Pancreas (tissue), 10 donors: ENCODE data around the gene PRR19. TPM values are rescaled to one million over a fixed set of nuclear protein-coding genes. Genes with fewer than 3 reads are reported as not detected.
A peak's percentile ranks its signal among the peaks of the same experiment; 100 is the strongest.

Experiments
- ATAC-seq, 4 donors: fragments of 200-7000 bp; cut with Tn5 transposase; one replicate each; pipeline versions ENCODE4 v1.8.0 to v1.9.1; 2020; ENCODE audit warnings: mild to moderate bottlenecking in 4 of 4, moderate library complexity in 4 of 4
- DNase-seq, 6 donors: peaks; one replicate each; pipeline ENCODE4 v3.0.0-alpha.2; 2020
- FAIRE-seq: peaks from 2 replicates; lab custom pipeline; 2012; peaks lifted over from hg19 to GRCh38; lab: Jason Lieb, UNC
- H3K27ac ChIP-seq, 4 donors: fragments of 200-600 bp; sonication (generic); 1 replicate in 3 of 4; 2 replicates in 1 of 4; pipeline versions ENCODE4 v1.5.0 to v1.8.0; 2020
- H3K27me3 ChIP-seq, 4 donors: fragments of 200-600 bp; one replicate each; pipeline ENCODE4 v1.8.0; 2021
- H3K36me3 ChIP-seq, 3 donors: fragments of 200-600 bp; sonication (generic) in 1 of 3; one replicate each; pipeline versions ENCODE4 v1.5.0 to v1.8.0; 2020 to 2021
- H3K4me1 ChIP-seq, 3 donors: fragments of 200-600 bp; one replicate each; pipeline ENCODE4 v1.8.0; 2021
- H3K4me3 ChIP-seq, 4 donors: fragments of 200-600 bp; sonication (generic) in 2 of 4; one replicate each; pipeline versions ENCODE4 v1.5.0 to v1.8.0; 2020 to 2021
- H3K9me3 ChIP-seq, 4 donors: fragments of 200-600 bp; one replicate each; pipeline ENCODE4 v1.8.0; 2021
- CTCF ChIP-seq, 4 donors: fragments of 200-600 bp; sonication (generic) in 3 of 4; IDR thresholded peaks; one replicate each; pipeline versions ENCODE4 v1.5.0 to v1.8.0; 2021; ENCODE audit warnings: antibody characterized with exemption in 4 of 4
- WGBS, 2 donors: extraction: QIAGEN DNeasy Blood & Tissue Kit; methylation state at CpG; one replicate each; pipeline ENCODE4 v1.1.7; 2013; 5-methylcytosine and 5-hydroxymethylcytosine counted together
- intact Hi-C, 3 donors: fragments of 100-400 bp; cut with DNase I; formaldehyde crosslinking; loops; one replicate each; pipeline versions ENCODE4 v1.11.1 to v1.14.2; 2022
- polyA plus RNA-seq, 2 donors: library from polyadenylated mRNA; stranded (reverse); fragments of 200-250 nt; gene quantifications; one replicate each; pipeline ENCODE4 v1.2.3, GENCODE V29; 2013
- total RNA-seq, 6 donors: library from RNA; stranded (reverse); fragmentation: NEBNext Ultra II Directional in 4 of 6; extraction: Animal tissue kit (Norgen Biotek cat#: 25700) in 4 of 6; gene quantifications; one replicate each; pipeline versions ENCODE4 v1.2.1 to v1.2.4, GENCODE V29; 2021 to 2023
- donor health status: healthy with polysubstance abuse.
- donor health status: DM: no; HTN: no; CAD: no; lungs with moderate emphysema.
- donor health status: DM: no; HTN: no; CAD: no.
- donor health status: control.
- donor health status: control.
- donor health status: Bipolar disorder and iron deficiency.
- donor health status: DM: yes; HTN: yes; CAD: no.
- donor health status: DM: no; HTN: no; CAD: no.
- donor health status: DM: no; HTN: no; CAD: no.
- donor health status: DM: yes; HTN: yes; CAD: no.

The PRR19 gene
- total RNA-seq, result under 1 TPM; 0.12 to 0.69 (median 0.34) TPM
- under 1 TPM; 0.34 to 0.99 TPM for polyA plus RNA-seq

- WGBS, 2 donors, result 7% methylated on average over 21 of the region's 21 CpGs
- intact Hi-C loops, result no loop called here
- FAIRE-seq, result no peak
- TF ChIP-seq CTCF (IDR thresholded peaks at IDR 0.05), result no peak
- H3K27ac ChIP-seq, result peak within 1 kb of the TSS in 2 of 4 donors; percentile 35 to 56
- DNase-seq, result peak in 1 of 6 donors; percentile 53
- H3K4me3 ChIP-seq, result peak within 1 kb of the TSS; percentile 47 to 82 (median 56)
- no peaks in the 10 kb centered on the region for H3K36me3 ChIP-seq
- no peaks in the 10 kb centered on the region for H3K9me3 ChIP-seq
- peaks cover 0 to 6% (median 5%) of the 10 kb centered on the region in 3 donors for H3K4me1 ChIP-seq
- peak; percentile 7 to 47 (median 34) for ATAC-seq
- H3K27me3 ChIP-seq, result no peaks in the 10 kb centered on the region
Measured at GRCh38 chr19:42301646-42302203, at the start of gene PRR19. Gene PRR19 (plus strand): TSS chr19:42302132. CDS start chr19:42309585, 7,453 bp downstream.

- Histone ChIP-seq H3K4me3 (peak overlapping the region; percentile 88 to 97 (median 96)), H3K36me3 (peaks cover 0 to 15% (median 9%) of the 10 kb centered on the region in 3 donors), H3K27ac (peak overlapping the region; percentile 92 to 97 (median 94)), H3K9me3 (no peaks in the 10 kb centered on the region), H3K27me3 (no peaks in the 10 kb centered on the region), H3K4me1 (peaks cover 0 to 16% (median 0%) of the 10 kb centered on the region in 3 donors)
- ATAC-seq, result peak in 1 of 4 donors; percentile 1
- no peak for TF ChIP-seq CTCF (IDR thresholded peaks at IDR 0.05)
- FAIRE-seq, result no peak
- intact Hi-C loops, result no loop called here
- peak in 4 of 6 donors; percentile 53 to 72 (median 62) for DNase-seq
- 12 to 13% methylated on average over 27 of the region's 27 CpGs for WGBS, 2 donors
Measured at GRCh38 chr19:42252365-42253244, 49.3 kb upstream of the PRR19 start.

- intact Hi-C loops, result no loop called here
- no peak for FAIRE-seq
- peak overlapping the region; percentile 88 to 97 (median 96) for H3K4me3 ChIP-seq
- no peaks in the 10 kb centered on the region for H3K27me3 ChIP-seq
- TF ChIP-seq CTCF (IDR thresholded peaks at IDR 0.05), result no peak
- peaks cover 0 to 16% (median 0%) of the 10 kb centered on the region in 3 donors for H3K4me1 ChIP-seq
- peak; percentile 11 to 31 (median 25) for ATAC-seq
- WGBS, 2 donors, result 1% methylated on average over 29 to 59 of the region's 71 CpGs
- DNase-seq, result peak; percentile 61 to 88 (median 72)
- H3K36me3 ChIP-seq, result peaks cover 0 to 15% (median 7%) of the 10 kb centered on the region in 3 donors
- peak overlapping the region; percentile 92 to 97 (median 94) for H3K27ac ChIP-seq
- H3K9me3 ChIP-seq, result no peaks in the 10 kb centered on the region
Measured at GRCh38 chr19:42253245-42254088, 48.5 kb upstream of the PRR19 start.

- Histone ChIP-seq H3K27ac (peak overlapping the region; percentile 92 to 97 (median 94)), H3K9me3 (no peaks in the 10 kb centered on the region), H3K4me1 (peaks cover 0 to 16% (median 0%) of the 10 kb centered on the region in 3 donors), H3K4me3 (peak overlapping the region; percentile 88 to 97 (median 96)), H3K27me3 (no peaks in the 10 kb centered on the region), H3K36me3 (peaks cover 0 to 9% (median 0%) of the 10 kb centered on the region in 3 donors)
- WGBS, 2 donors, result 1% methylated on average over 53 to 69 of the region's 70 CpGs
- DNase-seq (peak; percentile 72 to 88 (median 81)), ATAC-seq (peak; percentile 39 to 63 (median 56)), FAIRE-seq (no peak)
- intact Hi-C loops, result no loop called here
- no peak for TF ChIP-seq CTCF (IDR thresholded peaks at IDR 0.05)
Measured at GRCh38 chr19:42254089-42254849, 47.7 kb upstream of the PRR19 start.
